HTR-8/SVneo (cell line): Measurements from ENCODE around the gene TAOK1.
"Not testable (repeated sequence)": the region's sequence is repeated elsewhere in the genome, so short reads cannot be mapped to it uniquely, and the experiment has no call there.

Experiments used
- DNase-seq: peaks from one replicate; pipeline ENCODE4 v3.0.0; 2011; ENCODE audit warnings: low spot score, mixed read lengths; ENCODE audit not compliant: insufficient read length
- FAIRE-seq: peaks from 2 replicates; lab custom pipeline; 2011; peaks lifted over from hg19 to GRCh38; lab: Jason Lieb, UNC

Gene TAOK1

DNA sequence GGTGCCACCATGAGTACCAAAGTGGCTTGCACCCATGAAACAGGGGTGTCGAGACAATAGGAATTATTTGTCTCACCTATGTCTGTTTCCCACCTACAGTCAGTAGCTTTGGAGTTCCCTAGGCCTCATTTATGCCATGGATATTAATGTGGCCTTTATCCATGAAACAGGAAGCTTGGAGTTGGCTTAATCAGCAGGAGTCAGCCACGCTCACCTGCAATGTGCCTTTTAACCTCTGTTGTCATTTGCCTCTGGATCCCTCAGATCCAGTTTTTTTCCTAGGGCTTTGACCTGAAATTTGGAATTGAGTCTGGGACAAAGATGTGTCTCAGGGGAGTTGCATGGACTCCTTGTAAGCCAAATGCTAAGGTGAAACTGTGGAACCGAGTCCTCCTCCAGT lies 44.4 kb downstream of the TAOK1 start:
- DNase-seq: no peak
- no peak for FAIRE-seq

DNA sequence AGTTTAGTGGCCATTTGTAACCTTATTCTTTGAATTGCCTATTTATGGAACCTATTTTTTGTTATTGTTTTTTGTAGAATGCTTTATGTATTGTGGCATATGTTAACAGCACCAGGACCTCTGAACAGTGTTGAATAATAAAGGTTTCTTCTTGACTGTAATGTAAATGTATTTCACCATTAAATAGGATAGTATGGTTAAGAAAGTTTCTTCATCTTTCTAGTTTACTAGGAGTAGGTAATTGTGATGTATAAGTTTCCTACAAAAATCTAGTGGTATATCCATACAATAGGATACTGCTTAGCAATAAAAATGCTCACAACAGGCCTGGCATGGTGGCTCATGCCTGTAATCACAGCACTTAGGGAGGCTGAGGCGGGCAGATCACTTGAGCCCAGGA lies 52.3 kb downstream of the TAOK1 start:
- DNase-seq: no peak
- FAIRE-seq: no peak

DNA sequence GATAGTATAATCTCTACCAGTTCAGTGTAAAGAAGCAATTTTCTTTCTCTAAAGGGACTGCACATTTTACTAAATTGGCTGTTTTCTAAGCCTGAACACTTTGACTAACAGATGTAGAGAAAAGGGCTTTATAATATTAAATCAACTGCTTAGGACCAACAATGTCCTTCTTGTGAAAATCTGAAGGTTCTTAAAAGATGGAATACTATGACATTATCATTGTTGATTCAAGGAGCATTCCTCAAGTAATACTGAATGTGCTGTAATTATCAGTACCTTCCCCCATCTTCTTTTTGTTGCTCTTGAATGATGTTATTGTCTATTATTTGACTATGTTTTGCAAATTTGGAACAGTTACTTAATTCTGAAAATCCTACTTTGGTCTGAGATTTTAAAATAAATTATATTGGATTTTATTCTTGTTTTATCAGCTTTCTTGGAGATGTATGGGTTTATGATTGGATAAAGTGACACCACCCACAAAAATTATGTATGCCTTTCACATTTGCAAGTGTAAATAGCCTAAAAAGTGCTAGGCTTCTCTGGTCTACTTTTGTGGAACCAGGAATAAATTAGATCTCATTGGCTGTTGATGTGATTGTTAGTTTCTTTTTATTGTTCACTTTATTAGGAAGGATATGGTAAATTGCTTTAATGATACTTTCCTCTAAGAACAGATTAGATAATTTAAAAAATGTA lies 53.0 kb downstream of the TAOK1 start:
- FAIRE-seq: no peak
- DNase-seq: no peak

DNA sequence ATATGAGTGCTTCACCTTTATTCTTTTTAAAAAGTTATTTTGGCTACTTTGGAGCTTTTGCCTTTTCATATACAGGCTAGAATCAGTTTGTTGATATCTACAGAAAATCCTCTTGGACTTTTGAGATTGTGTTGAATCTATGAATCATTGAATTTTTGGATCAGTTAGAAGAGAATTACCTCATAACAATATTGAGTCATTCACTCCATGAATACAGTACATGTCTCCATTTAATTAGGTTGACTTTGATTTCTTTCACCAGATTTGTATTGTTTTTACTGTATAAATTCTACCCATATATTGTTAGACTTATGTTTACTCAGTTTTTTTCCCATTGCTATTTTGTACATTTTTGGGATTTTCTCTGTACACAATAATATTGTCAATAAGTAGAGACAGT lies 54.4 kb downstream of the TAOK1 start:
- no peak for FAIRE-seq
- peak; percentile 18 for DNase-seq

DNA sequence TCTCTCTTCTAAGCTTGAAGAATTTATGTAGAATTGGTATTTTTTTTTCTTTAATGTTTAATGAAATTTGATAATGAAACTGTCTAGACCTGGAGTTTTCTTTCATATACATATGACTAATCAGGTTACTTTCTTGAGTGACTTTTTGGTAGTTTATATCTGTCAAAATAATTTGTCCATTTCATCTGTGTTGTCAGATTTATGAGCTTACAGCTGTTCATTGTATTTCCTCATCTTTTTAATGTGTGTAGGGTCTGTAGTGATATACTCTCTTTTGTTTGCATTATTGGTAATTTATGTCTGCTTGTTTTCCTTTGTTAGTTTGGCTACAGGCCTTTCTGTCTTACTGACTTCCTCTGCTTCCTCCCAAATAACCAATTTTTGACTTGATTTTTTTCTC lies 55.7 kb downstream of the TAOK1 start:
- no peak for DNase-seq
- no peak for FAIRE-seq

DNA sequence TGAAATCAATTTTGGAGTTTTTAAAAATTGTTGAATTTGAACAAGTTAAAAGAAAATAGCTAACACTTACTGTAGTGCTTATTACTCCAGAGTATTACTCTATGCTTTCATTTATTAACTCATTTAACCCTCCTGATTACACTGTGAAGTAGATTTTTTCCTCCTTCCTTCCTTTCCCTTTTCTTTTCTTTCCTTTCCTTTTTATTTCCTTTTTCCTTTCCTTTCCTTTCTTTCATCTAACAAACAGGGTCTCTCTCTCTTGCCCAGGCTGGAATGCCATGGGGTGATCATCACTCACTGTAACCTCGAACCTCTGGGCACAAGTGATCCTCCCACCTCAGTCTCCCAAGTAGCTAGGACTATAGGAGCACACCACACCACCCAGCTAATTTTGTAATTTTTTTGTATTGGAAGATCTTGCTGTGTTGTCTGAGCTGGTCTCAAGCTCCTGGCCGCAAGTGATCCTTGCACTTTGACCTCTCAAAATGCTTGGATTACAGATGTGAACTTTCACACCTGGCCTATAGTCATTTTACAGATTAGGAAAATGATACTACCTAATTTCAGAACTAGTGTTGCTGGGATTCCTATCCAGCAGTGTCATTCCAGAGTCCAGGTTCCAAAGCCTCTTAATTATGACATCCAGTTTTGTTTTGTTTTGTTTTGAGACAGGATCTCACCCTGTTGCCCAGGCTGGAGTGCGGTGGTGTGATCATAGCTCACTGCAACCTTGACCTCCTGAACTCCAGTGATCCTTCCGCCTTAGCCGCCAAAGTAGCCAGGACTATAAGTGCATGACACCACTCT lies 59.9 kb downstream of the TAOK1 start:
- DNase-seq: no peak
- no peak for FAIRE-seq

DNA sequence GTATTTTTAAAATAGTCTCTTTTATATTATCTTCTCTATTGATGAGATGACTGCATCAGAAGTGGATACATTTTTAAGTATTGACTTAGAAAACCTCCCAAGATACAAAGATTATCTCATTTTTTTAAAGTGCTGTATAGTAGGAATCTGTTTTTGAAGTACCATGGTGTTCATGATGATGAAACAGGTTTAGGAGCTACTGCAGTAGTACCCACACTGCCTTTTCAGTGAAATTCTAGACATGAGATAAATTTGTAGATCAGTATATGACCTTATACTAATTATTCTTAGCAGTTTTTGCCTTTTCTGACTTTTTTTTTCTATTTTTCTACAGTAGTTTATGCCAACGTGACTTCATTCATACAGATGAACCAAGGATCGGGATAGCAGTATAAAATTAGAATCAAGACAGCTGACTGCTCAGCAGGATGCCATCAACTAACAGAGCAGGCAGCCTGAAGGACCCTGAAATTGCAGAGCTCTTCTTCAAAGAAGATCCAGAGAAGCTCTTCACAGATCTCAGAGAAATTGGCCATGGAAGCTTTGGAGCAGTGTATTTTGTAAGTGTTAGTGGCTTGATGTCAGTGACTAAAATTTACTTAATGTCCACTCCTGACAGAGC lies 61.1 kb downstream of the TAOK1 start:
- FAIRE-seq: no peak
- DNase-seq: no peak

DNA sequence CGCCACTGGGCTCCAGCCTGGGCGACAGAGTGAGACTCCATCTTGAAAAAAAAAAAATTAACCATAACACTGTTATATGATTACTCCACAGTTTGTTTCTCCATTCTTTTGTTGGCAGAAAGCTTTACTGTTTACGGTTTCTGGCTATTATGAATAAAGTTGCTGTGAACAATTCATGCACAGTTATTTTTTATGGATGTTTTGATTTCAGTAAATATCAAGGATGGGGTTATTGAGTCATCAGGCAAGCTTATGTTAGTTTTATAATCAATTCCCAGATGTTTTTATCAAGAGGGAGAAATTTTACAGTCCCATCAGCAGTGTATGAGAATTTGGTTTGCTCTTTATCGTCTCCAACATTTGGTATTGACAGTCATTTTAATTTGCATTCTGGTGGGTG lies 67.9 kb downstream of the TAOK1 start:
- DNase-seq: no peak
- no peak for FAIRE-seq

DNA sequence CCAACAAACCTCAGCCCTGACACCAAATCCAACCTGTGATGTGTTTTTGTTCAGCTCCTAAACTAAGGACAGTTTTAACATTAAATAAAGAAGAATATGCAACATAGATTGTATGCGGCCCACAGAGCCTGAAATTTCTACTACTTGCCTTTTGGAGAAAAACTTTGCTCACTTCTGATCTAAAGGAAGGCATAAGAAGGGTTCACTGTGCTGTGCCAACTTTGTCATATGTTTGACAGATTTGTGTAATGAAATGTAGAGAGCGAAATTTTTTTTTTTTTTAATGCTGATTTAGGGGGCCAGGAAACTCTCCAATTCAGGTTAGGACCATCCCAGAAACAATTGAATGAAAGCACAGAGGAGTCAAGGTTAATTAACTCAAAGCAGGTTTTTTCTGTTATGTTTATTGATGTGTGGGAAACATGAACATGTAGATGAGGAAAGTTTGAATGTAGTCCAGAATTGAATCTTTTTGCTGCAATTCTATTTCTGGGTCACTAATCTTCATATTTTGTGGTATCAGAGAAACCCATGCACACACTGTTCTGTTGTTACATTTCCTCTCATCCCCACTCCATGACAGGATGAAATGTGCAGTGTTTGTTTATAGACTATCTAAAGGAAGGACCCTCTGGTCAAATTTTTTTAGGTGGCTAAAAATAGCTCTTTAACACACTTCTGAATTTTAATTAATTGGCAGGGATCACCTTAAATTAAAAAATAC lies 71.5 kb downstream of the TAOK1 start:
- DNase-seq (no peak), FAIRE-seq (no peak)

DNA sequence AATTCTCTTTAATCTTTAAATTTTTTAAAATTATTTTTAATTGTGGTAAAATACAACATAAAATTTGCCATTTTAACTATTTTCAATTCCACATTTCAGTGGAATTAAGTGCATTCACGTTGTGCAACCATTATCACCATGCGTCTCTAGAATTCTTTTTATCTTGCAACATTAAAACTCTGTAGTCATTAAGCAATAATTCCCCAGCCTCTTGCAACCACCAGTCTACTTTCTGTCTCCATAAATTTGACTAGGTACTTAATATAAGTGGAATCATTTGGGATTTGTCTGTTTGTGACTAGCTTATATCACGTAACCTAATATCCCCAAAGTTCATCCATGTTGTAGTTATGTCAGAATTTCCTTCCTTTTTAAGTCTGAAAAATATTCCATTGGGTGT lies 79.1 kb downstream of the TAOK1 start:
- DNase-seq (no peak), FAIRE-seq (no peak)

DNA sequence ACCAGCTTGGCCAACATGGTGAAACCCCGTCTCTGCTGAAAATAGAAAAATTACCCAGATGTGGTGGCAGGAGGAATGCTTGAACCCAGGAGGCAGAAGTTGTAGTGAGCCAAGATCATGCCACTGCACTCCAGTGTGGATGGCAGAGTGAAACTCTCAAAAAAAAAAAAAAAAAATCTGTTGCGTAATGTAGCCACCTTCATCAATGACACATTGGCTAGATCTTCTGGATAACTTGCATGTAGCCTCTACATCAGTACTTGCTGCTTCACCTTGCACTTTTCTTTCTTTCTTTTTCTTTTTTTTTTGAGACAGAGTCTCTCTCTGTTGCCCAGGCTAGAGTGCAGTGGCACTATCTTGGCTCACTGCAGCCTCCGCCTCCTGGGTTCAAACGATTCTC lies 83.3 kb downstream of the TAOK1 start:
- DNase-seq, FAIRE-seq: not testable (repeated sequence)

DNA sequence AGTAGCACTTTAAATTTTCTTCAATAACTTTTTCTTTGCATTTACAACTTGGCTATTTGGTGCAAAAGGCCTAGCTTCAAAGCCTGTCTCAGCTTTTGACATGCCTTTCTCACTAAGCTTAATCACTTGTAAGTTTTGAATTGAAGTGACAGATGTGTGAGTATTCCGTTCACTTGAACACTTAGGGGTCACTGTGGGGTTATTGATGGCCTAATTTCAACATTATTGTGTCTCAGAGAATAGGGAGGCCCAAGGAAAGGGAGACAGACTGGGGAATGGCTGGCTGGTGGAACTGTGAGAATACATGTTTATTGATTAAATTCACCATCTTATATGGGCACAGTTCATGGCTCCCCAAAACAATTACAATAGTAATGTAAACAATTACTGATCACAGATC lies 84.1 kb downstream of the TAOK1 start:
- DNase-seq (no peak), FAIRE-seq (no peak)

DNA sequence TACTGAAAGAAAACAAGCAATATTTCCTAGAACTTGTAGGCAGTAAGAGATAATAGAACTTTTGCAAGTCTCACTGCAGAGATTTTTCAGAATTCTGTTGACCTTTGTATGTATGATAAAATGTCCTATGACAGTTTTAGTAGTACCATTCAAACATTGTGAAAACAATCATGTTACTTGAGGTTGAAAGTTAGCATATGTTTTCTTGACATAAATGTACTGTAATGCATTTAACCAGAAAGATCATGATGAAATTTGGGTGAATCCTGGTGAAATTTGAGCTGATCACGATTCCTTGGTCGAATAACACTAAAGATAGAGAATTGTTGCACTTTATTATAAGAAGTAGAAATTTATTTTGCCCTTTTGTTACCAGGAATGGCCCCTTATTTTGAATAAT lies 85.7 kb downstream of the TAOK1 start:
- FAIRE-seq: no peak

DNA sequence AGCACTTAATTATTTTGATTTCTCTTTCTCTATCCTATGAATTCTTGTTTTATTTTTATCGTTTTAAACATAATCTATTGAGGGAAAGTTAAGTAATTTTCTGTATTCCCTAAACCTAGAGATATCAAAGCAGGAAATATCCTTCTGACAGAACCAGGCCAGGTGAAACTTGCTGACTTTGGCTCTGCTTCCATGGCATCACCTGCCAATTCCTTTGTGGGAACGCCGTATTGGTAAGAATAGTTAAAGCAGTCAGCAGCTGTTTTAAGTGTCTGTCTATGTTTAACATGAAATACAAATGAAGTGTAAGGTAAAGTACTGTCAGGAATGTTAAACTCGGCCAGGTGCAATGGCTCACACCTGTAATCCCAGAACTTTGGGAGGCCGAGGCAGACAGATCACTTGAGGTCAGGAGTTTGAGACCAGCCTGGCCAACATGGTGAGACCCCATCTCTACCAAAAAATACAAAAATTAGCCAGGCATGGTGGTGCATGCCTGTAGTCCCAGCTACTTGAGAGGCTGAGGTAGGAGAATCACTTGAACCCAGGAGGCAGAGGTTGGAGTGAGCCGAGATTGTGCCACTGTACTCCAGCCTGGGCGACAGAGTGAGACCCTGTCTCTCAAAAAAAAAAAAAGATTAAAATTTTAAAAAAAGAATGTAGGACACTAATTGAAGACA lies 90.2 kb downstream of the TAOK1 start:
- FAIRE-seq: peak; percentile 48
- not testable (repeated sequence) for DNase-seq

More for the DNA sequence above, 85.7 kb downstream of the TAOK1 start:
- DNase-seq: no peak

DNA sequence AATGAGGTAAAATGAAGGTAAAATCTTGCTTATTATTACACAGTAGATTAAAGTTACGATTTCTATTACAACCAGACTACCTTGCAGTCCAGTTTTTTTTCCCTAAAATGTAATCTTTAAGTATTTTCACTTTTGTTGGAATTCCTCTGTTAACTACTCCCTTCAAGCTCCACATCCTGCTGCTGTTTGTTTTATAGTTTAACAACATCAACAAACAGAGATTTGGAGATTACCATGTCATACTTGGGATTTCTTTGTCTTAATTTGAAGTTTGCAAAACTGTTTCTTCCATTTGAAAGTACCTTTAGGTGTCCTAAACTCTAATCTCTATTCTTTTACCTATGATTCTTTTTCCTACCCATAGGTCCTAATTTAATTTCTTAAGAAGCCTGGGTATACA lies 93.3 kb downstream of the TAOK1 start:
- DNase-seq (no peak), FAIRE-seq (no peak)

DNA sequence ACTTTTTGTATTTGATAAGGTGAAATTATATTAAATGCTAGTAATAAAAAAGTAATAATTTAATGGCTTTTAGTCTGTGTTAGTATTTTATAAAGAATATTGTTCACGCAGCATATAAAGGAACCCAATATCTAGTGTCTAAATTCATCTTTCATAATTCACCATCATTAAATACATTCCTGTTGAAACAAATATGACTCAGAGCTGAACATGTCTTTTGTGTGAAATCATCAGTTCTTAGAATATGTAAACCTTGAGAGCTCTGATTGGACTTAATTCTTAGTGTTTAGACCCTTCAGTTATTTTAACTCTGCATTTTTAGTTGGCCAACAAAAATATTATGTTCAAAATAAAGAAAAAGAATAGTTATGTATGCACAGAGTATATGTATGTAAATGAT lies 104.8 kb downstream of the TAOK1 start:
- DNase-seq (peak; percentile 35), FAIRE-seq (no peak)

DNA sequence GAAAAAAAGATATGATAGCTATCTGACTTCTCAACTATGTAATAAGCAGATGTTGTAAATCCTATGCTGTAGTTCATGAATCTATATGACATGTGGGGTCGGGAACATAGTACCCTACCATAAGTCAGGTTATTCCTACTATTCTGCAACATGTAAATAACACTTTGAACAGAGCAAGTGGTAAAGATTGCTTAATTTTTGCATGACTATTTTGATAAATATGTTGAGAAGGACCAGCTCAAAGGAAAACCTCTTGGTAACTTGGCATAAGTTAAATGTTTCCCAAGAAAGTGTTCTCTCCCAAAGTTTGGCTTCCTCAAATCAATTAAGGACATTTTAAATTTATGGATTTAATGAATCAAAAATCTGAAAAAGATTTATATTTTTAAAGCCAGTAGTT lies 114.5 kb downstream of the TAOK1 start:
- FAIRE-seq (no peak), DNase-seq (no peak)

DNA sequence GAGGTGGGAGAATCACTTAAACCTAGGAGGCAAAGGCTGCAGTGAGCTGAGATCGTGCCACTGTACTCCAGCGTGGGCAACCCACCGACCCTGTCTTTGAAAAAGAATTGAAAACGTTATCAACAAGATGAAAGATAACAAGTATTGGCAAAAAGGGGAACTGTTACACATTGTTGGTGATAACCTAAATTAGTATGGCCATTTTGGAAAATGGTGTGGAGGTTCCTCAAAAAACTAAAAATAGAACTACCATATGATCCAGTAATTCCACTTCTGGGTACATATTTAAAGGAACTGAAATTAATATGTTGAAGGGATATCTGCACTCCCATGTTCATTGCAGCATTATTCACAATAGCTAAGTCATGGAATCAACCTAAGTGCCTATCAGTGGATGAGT lies 115.7 kb downstream of the TAOK1 start:
- FAIRE-seq (no peak), DNase-seq (no peak)

DNA sequence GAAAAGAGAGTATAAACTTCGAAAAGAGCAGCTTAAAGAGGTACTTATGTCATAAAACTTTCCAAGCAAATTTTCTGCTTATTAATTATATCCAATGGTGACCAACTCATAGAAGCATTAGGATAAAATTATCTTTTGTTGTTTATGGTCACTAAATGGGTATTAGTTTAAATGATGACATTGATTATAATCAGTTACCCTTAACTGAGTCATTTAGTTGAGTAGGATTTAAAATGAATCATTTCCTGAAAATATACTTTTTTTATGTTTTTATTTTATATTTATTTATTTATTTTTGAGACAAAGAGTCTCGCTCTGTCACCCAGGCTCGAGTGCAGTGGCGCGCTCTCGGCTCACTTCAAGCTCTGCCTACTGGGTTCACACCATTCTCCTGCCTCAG lies 120.8 kb downstream of the TAOK1 start:
- FAIRE-seq (no peak), DNase-seq (no peak)

DNA sequence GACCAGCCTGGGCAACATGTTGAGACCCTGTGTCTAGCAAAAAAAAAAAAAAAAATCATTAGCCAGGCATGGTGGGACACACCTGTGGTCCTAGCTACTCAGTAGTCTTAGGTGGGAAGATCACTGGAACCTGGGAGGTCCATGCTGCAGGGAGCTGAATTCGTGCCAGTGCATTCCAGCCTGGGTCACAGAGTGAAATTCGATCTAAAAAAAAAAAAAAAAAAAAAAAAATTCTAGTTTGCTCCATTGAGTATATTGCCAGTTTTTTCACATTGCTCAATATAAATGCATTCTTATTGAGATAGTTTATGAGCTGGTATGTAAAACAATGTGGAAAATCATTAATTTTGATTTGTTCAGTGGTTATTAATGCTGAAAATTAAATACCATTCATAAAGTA lies 124.6 kb downstream of the TAOK1 start:
- FAIRE-seq (no peak), DNase-seq (peak; percentile 15)
